KMS-11 (cell line): ENCODE data around the gene ZRANB2.

Experiments
- H2AFZ ChIP-seq: fragments of 200-600 bp; sonication (generic); 2 replicates; pipeline ENCODE4 v1.6.1; 2016; ENCODE audit warnings: antibody characterized with exemption, mixed run types, low read depth
- H3K27ac ChIP-seq: fragments of 200-600 bp; sonication (generic); 2 replicates; pipeline ENCODE4 v1.6.1; 2016; ENCODE audit warnings: mild to moderate bottlenecking, mixed run types
- H3K27me3 ChIP-seq: fragments of 200-600 bp; sonication (generic); 2 replicates; pipeline ENCODE4 v1.6.1; 2017; ENCODE audit warnings: mild to moderate bottlenecking, low read depth, mixed run types, moderate library complexity; ENCODE audit not compliant: insufficient read depth
- H3K36me3 ChIP-seq: fragments of 200-600 bp; sonication (generic); 2 replicates; pipeline ENCODE4 v1.6.1; 2017; ENCODE audit warnings: mild to moderate bottlenecking, mixed run types; ENCODE audit not compliant: insufficient read depth
- H3K4me1 ChIP-seq: fragments of 200-600 bp; sonication (generic); 2 replicates; pipeline ENCODE4 v1.6.1; 2016; ENCODE audit warnings: mild to moderate bottlenecking, low read depth, mixed run types; ENCODE audit not compliant: poor library complexity, severe bottlenecking
- H3K4me2 ChIP-seq: fragments of 200-600 bp; sonication (generic); 2 replicates; pipeline ENCODE4 v1.7.0; 2016; ENCODE audit warnings: mild to moderate bottlenecking, mixed run types
- H3K4me3 ChIP-seq: fragments of 200-600 bp; sonication (generic); IDR thresholded peaks from 2 replicates; pipeline ENCODE4 v1.6.1; 2017; ENCODE audit warnings: low read depth, low read length, mixed read lengths; ENCODE audit not compliant: insufficient read depth
- H3K79me2 ChIP-seq: fragments of 200-600 bp; sonication (generic); 2 replicates; pipeline ENCODE4 v1.6.1; 2016; ENCODE audit warnings: low read depth, mixed run types; ENCODE audit not compliant: insufficient read depth
- H3K9ac ChIP-seq: fragments of 200-600 bp; sonication (generic); 2 replicates; pipeline ENCODE4 v1.6.1; 2016; ENCODE audit warnings: mild to moderate bottlenecking, mixed run types
- H4K20me1 ChIP-seq: fragments of 200-600 bp; sonication (generic); 2 replicates; pipeline ENCODE4 v1.6.1; 2016; ENCODE audit warnings: mild to moderate bottlenecking, mixed run types; ENCODE audit not compliant: insufficient read depth
- TF ChIP-seq, protein P1 (sequence below): fragments of 200-600 bp; sonication (generic); conservative IDR thresholded peaks from 2 replicates; pipeline ENCODE4 v1.6.1; 2017; ENCODE audit warnings: low read depth, mild to moderate bottlenecking, antibody characterized with exemption, low read length, moderate library complexity, mixed read lengths

The ZRANB2 gene, protein sequence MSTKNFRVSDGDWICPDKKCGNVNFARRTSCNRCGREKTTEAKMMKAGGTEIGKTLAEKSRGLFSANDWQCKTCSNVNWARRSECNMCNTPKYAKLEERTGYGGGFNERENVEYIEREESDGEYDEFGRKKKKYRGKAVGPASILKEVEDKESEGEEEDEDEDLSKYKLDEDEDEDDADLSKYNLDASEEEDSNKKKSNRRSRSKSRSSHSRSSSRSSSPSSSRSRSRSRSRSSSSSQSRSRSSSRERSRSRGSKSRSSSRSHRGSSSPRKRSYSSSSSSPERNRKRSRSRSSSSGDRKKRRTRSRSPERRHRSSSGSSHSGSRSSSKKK

DNA sequence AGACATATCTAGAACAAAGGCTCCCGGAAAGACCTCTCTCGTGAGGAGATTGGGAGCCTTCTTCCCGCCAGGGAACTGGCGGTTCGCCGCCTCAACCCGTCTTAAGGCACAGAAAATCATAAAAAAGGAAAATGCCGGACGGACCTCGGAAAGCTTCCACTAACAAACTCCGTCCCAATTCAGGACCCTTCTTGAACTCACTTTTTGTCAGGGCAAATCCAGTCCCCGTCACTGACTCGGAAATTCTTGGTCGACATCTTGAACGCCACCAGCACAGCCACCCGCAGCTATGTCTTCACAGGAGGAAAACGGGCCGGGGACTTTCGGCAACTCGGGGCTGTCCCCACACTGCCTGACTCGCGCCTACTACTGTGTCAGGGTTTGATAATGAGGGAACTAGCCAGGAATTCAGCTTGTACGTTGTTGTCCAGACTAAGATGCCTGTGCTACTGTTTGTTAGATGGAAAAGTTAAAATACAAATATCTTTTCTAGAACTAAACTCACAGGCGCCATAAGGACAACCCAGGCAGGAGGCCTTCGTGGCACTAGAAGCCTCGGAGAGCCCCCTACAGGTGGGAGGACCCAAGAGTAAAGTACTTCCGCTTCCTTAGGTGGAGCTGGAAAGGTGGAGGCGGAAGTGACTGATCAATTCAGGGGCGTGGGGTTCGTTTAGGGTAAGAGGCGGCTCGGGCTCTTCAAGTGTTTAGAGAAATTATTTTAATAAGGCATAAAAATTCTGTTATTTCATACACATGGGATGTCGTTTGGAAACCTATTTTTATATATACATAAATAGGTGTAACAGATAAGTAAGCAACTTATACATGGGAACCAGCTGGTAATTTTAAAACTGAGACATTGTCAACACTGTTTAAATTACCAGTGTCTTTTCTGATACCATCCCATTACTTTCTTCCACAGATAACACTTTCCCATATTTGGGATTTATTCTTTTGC lies at the start of gene ZRANB2:
TSS of gene ZRANB2 (minus strand) at position 297 of the 958 bp plus-strand sequence. CDS start at position 257, 40 bp downstream.
- H2AFZ ChIP-seq, result peak within 1 kb of the TSS; percentile 63
- H4K20me1 ChIP-seq, result no peaks in the 10 kb centered on the region; the same call in 1 of the 2 replicates
- TF ChIP-seq, protein P1, sequence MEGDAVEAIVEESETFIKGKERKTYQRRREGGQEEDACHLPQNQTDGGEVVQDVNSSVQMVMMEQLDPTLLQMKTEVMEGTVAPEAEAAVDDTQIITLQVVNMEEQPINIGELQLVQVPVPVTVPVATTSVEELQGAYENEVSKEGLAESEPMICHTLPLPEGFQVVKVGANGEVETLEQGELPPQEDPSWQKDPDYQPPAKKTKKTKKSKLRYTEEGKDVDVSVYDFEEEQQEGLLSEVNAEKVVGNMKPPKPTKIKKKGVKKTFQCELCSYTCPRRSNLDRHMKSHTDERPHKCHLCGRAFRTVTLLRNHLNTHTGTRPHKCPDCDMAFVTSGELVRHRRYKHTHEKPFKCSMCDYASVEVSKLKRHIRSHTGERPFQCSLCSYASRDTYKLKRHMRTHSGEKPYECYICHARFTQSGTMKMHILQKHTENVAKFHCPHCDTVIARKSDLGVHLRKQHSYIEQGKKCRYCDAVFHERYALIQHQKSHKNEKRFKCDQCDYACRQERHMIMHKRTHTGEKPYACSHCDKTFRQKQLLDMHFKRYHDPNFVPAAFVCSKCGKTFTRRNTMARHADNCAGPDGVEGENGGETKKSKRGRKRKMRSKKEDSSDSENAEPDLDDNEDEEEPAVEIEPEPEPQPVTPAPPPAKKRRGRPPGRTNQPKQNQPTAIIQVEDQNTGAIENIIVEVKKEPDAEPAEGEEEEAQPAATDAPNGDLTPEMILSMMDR, result peak; percentile 54; the same call in 1 of the 2 replicates
- H3K36me3 ChIP-seq, result no peaks in the 10 kb centered on the region
- H3K4me3 ChIP-seq, result no peak within 1 kb of the TSS
- H3K27ac ChIP-seq, result peak within 1 kb of the TSS; percentile 67
- H3K4me2 ChIP-seq, result peak within 1 kb of the TSS; percentile 72
- peaks cover 42% of the 10 kb centered on the region for H3K79me2 ChIP-seq
- H3K9ac ChIP-seq, result peak within 1 kb of the TSS; percentile 86
- no peaks in the 10 kb centered on the region for H3K27me3 ChIP-seq
- peaks cover 9% of the 10 kb centered on the region for H3K4me1 ChIP-seq

DNA sequence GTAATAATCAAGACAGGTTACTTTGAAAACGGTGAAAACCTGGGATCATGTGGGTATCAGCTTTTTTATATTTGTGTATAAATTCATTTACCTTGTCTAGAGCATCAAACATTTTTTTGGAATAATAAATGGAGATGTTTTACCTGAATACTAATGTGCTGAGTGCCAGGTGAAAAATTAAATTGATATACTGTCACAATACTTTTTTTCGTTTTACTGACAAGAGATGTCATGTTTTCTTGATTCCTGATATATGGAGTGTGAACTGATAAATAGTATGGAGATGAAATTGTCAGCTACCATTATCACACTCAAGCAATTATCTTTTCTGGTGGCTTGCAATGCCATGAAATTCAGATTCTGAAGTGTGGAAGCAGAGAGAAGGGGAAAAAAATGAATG lies 47.2 kb upstream of the ZRANB2 start:
- H3K79me2 ChIP-seq, result no peaks in the 10 kb centered on the region
- no peaks in the 10 kb centered on the region for H3K27me3 ChIP-seq
- no peaks in the 10 kb centered on the region for H3K36me3 ChIP-seq
- TF ChIP-seq, protein P1, result no peak
- no peak overlapping the region for H3K9ac ChIP-seq
- H2AFZ ChIP-seq, result no peak overlapping the region
- H3K4me3 ChIP-seq, result no peak overlapping the region
- no peaks in the 10 kb centered on the region for H3K4me1 ChIP-seq
- H4K20me1 ChIP-seq, result no peaks in the 10 kb centered on the region
- no peak overlapping the region for H3K27ac ChIP-seq
- no peak overlapping the region for H3K4me2 ChIP-seq

DNA sequence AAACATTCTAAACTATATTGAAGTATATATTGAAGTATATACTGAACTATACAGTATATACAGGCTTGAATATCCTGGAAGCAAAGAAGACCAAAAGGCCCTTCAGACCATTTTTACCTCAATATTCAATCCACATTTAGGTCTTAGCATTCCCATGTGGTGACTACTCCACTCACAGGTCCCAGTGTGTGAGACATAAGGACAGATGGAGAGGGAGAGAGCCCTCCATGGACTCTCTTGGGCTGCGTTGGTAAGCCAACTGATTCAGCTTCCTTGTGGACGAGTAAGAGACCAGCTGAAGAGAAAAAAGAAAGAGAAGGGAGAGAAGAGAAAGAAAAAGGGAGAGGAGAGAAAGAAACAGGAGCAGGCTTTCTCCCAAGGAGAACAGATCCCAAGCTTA lies 37.3 kb upstream of the ZRANB2 start:
- Histone ChIP-seq H3K4me1 (no peaks in the 10 kb centered on the region), H3K27me3 (no peaks in the 10 kb centered on the region), H2AFZ (no peak overlapping the region), H3K79me2 (no peaks in the 10 kb centered on the region), H3K4me2 (no peak overlapping the region), H3K27ac (no peak overlapping the region), H3K36me3 (no peaks in the 10 kb centered on the region), H3K9ac (no peak overlapping the region), H4K20me1 (no peaks in the 10 kb centered on the region), H3K4me3 (no peak overlapping the region)
- TF ChIP-seq, protein P1, result no peak

DNA sequence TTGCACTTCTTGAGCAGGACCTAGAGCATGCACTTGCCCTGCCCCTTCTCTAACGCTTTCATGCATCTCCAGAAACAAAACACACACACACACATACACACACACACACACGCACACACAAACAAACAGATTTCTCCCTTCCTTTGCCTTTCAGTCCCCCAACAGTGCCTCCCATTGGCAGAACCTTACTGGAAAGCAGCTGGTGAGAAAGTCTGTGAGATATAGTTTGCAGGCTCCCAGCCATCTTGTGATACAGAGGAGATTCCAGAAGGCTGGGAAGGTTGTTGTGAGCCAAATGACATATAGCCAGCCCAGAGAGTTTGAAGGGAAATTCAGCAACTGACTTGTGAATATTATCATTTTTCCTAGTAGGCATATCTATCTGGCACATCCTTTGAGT lies 35.9 kb upstream of the ZRANB2 start:
- Histone ChIP-seq H3K27me3 (no peaks in the 10 kb centered on the region), H3K9ac (no peak overlapping the region), H3K36me3 (no peaks in the 10 kb centered on the region), H3K4me2 (no peak overlapping the region), H3K4me3 (no peak overlapping the region), H3K27ac (no peak overlapping the region), H3K4me1 (no peaks in the 10 kb centered on the region), H4K20me1 (no peaks in the 10 kb centered on the region), H3K79me2 (no peaks in the 10 kb centered on the region), H2AFZ (no peak overlapping the region)
- TF ChIP-seq, protein P1, result no peak
